ENCODE results near the gene CHD2.

GRCh38 chr15:92941668-92942067 is 41.5 kb downstream of the CHD2 start:
- TF ChIP-seq, protein P1, sequence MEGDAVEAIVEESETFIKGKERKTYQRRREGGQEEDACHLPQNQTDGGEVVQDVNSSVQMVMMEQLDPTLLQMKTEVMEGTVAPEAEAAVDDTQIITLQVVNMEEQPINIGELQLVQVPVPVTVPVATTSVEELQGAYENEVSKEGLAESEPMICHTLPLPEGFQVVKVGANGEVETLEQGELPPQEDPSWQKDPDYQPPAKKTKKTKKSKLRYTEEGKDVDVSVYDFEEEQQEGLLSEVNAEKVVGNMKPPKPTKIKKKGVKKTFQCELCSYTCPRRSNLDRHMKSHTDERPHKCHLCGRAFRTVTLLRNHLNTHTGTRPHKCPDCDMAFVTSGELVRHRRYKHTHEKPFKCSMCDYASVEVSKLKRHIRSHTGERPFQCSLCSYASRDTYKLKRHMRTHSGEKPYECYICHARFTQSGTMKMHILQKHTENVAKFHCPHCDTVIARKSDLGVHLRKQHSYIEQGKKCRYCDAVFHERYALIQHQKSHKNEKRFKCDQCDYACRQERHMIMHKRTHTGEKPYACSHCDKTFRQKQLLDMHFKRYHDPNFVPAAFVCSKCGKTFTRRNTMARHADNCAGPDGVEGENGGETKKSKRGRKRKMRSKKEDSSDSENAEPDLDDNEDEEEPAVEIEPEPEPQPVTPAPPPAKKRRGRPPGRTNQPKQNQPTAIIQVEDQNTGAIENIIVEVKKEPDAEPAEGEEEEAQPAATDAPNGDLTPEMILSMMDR (conservative IDR thresholded peaks at IDR 0.05; ENCODE audit: low read length) = no peak
- no peak for TF ChIP-seq EZH2phosphoT487 (IDR thresholded peaks at IDR 0.05; ENCODE audit: borderline replicate concordance)

Data from Loucy (cell line).